Ishikawa (cell line): ENCODE results near the gene NUCKS1.

ENCODE experiments used
- CEBPB ChIP-seq: IDR thresholded peaks from 2 replicates; pipeline ENCODE4 v1.6.1; 2012
- CREB1 ChIP-seq: IDR thresholded peaks from 2 replicates; pipeline ENCODE4 v1.6.1; 2012; ENCODE audit warnings: low read depth
- EGR1 ChIP-seq: IDR thresholded peaks from 2 replicates; pipeline ENCODE4 v1.6.1; 2012
- EP300 ChIP-seq: IDR thresholded peaks from 2 replicates; pipeline ENCODE4 v1.6.1; 2012; ENCODE audit warnings: borderline replicate concordance
- FOXM1 ChIP-seq: IDR thresholded peaks from 2 replicates; pipeline ENCODE4 v1.6.1; 2012; ENCODE audit warnings: low read depth, borderline replicate concordance
- MAX ChIP-seq: IDR thresholded peaks from 2 replicates; pipeline ENCODE4 v1.6.1; 2012
- NFIC ChIP-seq: IDR thresholded peaks from 2 replicates; pipeline ENCODE4 v1.6.1; 2012
- RAD21 ChIP-seq: IDR thresholded peaks from 2 replicates; pipeline ENCODE4 v1.6.1; 2012; ENCODE audit warnings: low read depth
- REST ChIP-seq: IDR thresholded peaks from 2 replicates; pipeline ENCODE4 v1.6.1; 2012; ENCODE audit warnings: low read depth, mild to moderate bottlenecking
- TAF1 ChIP-seq: IDR thresholded peaks from 2 replicates; pipeline ENCODE4 v1.6.1; 2012; ENCODE audit warnings: low read depth, mild to moderate bottlenecking
- TCF12 ChIP-seq: IDR thresholded peaks from 2 replicates; pipeline ENCODE4 v1.6.1; 2012; ENCODE audit warnings: low read depth
- TEAD4 ChIP-seq: IDR thresholded peaks from 2 replicates; pipeline ENCODE4 v1.6.1; 2012
- USF1 ChIP-seq: IDR thresholded peaks from 2 replicates; pipeline ENCODE4 v1.6.1; 2012
- YY1 ChIP-seq: IDR thresholded peaks from 2 replicates; pipeline ENCODE4 v1.6.1; 2012; ENCODE audit warnings: low read depth
- ZBTB7A ChIP-seq: IDR thresholded peaks from 2 replicates; pipeline ENCODE4 v1.6.1; 2012; ENCODE audit warnings: low read depth

The NUCKS1 gene

GRCh38 chr1:205741681-205742080 is 8.3 kb downstream of the NUCKS1 start:
- no peak for TF ChIP-seq FOXM1
- TF ChIP-seq RAD21: no peak
- TF ChIP-seq CEBPB: no peak
- TF ChIP-seq YY1: no peak
- TF ChIP-seq ZBTB7A: no peak
- TF ChIP-seq REST: no peak
- no peak for TF ChIP-seq TAF1
- TF ChIP-seq USF1: no peak
- no peak for TF ChIP-seq TCF12

DNA sequence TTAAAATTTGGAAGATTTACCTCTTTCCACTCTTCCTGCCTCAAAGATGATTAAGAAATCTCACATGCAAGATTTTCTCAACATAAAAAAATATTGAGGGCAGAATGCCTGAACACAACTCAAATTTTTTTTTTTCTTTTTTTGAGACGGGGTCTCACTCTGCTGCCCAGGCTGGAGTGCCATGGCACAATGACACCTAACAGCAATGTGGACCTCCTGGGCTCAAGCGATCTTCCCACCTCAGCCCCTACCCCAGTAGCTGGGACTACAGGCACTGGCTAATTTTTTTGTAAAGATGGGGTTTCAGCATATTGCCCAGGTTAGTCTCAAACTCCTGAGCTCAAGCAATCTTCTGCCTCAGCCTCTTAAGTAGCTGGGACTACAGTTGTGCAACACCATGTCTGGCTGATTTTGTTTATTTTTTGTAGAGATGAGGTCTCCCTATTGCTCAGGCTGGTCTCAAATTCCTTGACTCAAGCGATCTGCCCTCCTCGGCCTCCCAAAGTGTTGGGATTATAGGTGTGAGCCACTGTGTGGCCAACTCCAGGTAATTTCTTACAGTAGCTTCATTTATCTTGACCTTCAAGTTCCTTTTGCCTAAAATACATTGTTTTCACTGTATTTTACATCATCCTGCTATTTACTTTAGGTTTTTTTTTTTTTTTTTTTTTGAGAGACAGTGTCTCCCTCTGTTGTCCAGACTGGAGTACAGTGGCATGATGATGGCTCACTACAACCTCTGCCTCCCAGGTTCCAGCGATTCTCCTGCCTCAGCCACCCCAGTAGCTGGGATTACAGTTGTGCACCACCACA is 10.4 kb downstream of the NUCKS1 start:
- TF ChIP-seq CEBPB: 0 out of 2 replicates have a peak, but pooled peaks have one; percentile 33
- TF ChIP-seq NFIC: no peak
- no peak for TF ChIP-seq FOXM1
- no peak for TF ChIP-seq RAD21

GRCh38 chr1:205735218-205735617 is 14.8 kb downstream of the NUCKS1 start:
- TF ChIP-seq EGR1 (no peak), TCF12 (no peak), EP300 (no peak), TAF1 (no peak), NFIC (no peak), FOXM1 (no peak), ZBTB7A (no peak), CEBPB (no peak), CREB1 (no peak)

DNA sequence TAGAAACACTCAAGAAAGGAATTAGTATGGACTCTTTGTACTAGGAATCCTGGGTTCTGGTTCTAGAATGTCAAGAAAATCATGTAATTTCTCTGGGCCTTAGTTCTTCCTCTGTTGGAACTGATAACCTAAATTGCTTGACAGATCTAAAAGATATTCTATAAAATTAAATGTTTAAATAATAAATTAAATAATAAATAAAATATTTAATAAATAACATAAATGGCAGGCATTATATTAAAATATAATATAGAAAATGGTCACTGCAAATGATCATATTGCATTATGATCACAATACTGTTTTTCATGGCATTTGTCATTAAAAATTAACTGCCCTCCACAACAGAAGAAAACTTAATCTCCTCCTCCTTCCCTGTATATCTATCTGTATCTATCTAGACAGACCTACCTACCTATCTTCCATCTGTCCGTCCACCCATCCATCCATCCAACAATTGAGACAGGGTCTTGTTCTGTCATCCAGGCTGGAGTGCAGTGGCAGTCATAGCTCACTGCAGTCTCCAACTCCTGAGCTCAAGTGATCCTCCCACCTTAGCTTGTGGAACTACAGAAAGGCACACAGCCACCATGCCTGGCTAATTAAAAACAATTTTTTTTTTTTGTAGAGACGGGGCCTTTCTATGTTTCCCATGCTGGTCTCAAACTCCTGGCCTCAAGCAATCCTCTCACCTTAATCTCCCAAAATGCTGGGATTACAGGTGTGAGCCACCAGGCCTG is 16.4 kb downstream of the NUCKS1 start:
- TF ChIP-seq TEAD4 (no peak), CEBPB (no peak), YY1 (no peak), TAF1 (no peak), ZBTB7A (no peak), NFIC (no peak), USF1 (no peak), EGR1 (no peak), REST (no peak), RAD21 (no peak), CREB1 (no peak)

- TF ChIP-seq EGR1: no peak
- TF ChIP-seq NFIC: no peak
- TF ChIP-seq TEAD4: no peak
- TF ChIP-seq TCF12: no peak
- no peak for TF ChIP-seq CEBPB
- TF ChIP-seq FOXM1: no peak
- TF ChIP-seq CREB1: no peak
- no peak for TF ChIP-seq ZBTB7A
- TF ChIP-seq EP300: no peak
- no peak for TF ChIP-seq MAX
- no peak for TF ChIP-seq TAF1
- TF ChIP-seq REST: no peak
- no peak for TF ChIP-seq YY1
- no peak for TF ChIP-seq RAD21
- TF ChIP-seq USF1: no peak
Measured at GRCh38 chr1:205729945-205730610, 19.9 kb downstream of the NUCKS1 start.
